OCI-LY7 (cell line): ENCODE measurements around the gene TMEM204.

Experiments used
- CTCF ChIP-seq: fragments of 200-600 bp; sonication (generic); conservative IDR thresholded peaks from 2 replicates; pipeline ENCODE4 v1.5.1; 2014; ENCODE audit warnings: mild to moderate bottlenecking, antibody characterized with exemption, low read length, moderate library complexity, mixed read lengths
- EZH2phosphoT487 ChIP-seq: fragments of 200-600 bp; sonication (generic); IDR thresholded peaks from 2 replicates; pipeline ENCODE4 v1.6.1; 2018; ENCODE audit warnings: low read depth, borderline replicate concordance, mild to moderate bottlenecking, mixed run types, antibody characterized with exemption, low read length, moderate library complexity, mixed read lengths

DNA sequence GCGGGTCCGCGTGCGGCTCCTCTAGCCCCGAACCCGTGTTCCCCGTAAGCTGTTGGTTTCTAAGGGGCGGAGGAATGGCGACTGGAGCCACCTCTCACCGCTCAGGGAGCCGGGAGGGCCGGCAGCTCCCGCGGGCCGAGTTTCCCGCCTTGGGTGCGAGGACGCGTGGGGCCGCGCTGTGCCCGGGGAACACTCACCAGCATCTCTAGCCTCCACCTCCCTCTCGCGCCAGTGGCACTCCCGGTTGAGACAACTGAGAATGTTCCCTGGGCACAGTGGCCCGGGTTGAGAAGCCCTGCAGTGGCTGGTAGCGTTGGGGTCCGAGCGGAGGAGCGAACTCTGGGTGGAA, 39.7 kb upstream of the TMEM204 start:
- no peak for TF ChIP-seq CTCF
- TF ChIP-seq EZH2phosphoT487: no peak
